Measurements from ENCODE around the gene PIP4K2A.

The PIP4K2A gene

DNA sequence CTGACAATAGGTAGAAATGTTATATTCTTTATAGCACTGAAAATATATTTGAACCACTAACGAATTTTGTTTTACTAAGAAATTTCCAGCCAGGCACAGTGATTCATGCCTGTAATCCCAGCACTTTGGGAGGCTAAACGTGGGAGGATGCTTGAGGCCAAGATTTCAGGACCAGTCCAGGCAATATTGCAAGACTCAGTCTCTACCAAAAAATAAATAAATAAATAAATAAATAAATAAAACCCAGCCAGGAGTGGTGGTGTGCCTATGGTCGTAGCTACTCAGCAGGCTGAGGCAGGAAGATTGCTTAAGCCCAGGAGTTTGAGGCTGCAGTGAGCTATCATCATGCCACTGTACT, 39.8 kb downstream of the PIP4K2A start:
- H3K9ac ChIP-seq, result no peak overlapping the region
- H3K36me3 ChIP-seq, result peaks cover 0 to 15% (median 0%) of the 10 kb centered on the region in 11 experiments; a peak in 2 of 22 replicates
- H3K9me3 ChIP-seq (replicated peaks in 1 of 11), result peaks cover 0 to 6% (median 0%) of the 10 kb centered on the region in 11 experiments; a peak in 2 of 22 replicates
- no peak overlapping the region for H3K4me2 ChIP-seq
- no peaks in the 10 kb centered on the region for H3K27me3 ChIP-seq
- H3K27ac ChIP-seq, result no peak overlapping the region
- H3K4me3 ChIP-seq, result no peak overlapping the region
- peaks cover 34 to 100% (median 71%) of the 10 kb centered on the region in 11 experiments; a peak in 21 of 22 replicates for H4K20me1 ChIP-seq
- TF ChIP-seq Cebpa-rat (IDR thresholded peaks at IDR 0.05), result no peak
- peaks cover 0 to 16% (median 0%) of the 10 kb centered on the region in 10 experiments; a peak in 7 of 20 replicates for H3K4me1 ChIP-seq

DNA sequence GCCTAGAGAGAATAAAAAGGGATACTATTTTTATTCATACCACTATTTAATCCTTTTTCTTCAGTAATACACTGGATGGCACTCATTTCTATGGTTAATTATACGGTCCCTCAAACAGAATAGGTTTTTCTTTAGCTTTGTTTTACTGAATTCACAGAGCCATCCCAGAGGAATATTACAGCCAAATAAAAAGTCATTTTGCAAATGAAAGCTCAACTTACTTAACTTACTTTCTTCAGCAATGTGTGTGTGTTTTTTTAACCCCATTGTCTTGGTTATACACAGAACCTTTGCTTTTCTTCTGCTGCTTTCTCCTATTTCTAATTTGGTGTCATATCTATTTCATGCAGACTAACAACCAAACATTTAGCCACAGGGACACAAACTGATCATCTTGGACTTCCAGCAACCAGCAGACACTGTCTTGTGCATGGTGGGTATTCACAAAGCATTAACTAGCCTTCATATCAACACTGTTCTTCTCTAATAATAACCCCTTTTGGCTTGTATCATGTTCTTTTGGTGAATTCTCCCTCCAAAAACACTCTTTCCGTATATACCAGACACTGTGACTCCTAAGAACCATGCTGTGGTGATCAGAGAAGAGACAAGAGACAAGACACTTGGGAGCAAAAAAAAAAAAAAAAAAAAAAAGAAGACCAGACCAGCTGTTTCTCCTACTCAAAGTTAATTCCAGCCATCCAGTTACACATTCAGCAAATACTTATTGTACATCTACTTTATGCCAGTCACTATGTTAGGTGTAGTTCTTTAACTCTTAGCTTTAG, 40.4 kb downstream of the PIP4K2A start:
- Histone ChIP-seq H3K9me3 (replicated peaks in 1 of 11) (0 out of 22 replicates have a peak, but pooled peaks cover 0 to 6% (median 0%) of the 10 kb centered on the region in 11 experiments), H3K4me3 (no peak overlapping the region), H3K36me3 (peaks cover 0 to 14% (median 0%) of the 10 kb centered on the region in 11 experiments; a peak in 2 of 22 replicates), H3K27me3 (no peaks in the 10 kb centered on the region), H3K4me2 (no peak overlapping the region), H3K27ac (no peak overlapping the region), H4K20me1 (peaks cover 34 to 100% (median 77%) of the 10 kb centered on the region in 11 experiments; a peak in 21 of 22 replicates), H3K9ac (no peak overlapping the region), H3K4me1 (peaks cover 0 to 22% (median 0%) of the 10 kb centered on the region in 10 experiments; a peak in 7 of 20 replicates)
- TF ChIP-seq Cebpa-rat (IDR thresholded peaks at IDR 0.05), result no peak

DNA sequence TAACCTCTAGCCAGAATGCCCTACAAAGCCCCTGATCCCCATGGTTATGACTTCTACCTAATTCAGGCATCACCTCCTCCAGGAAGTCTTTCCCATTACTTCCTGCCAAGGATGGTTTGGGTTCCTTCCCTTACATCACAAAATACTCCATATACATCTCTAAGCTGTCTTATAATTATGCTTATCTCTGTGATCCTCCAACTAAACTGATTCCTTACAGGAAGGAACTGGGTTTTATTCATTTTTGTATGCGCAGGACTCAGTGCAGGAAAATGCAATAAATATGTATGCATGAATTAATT, 41.3 kb downstream of the PIP4K2A start:
- peaks cover 34 to 100% (median 78%) of the 10 kb centered on the region in 11 experiments; a peak in 21 of 22 replicates for H4K20me1 ChIP-seq
- H3K4me2 ChIP-seq, result peak overlapping the region in 1 of 11 experiments; percentile 20; a peak in 2 of 22 replicates
- no peak overlapping the region for H3K4me3 ChIP-seq
- no peak overlapping the region for H3K9ac ChIP-seq
- H3K27ac ChIP-seq, result no peak overlapping the region
- H3K9me3 ChIP-seq (replicated peaks in 1 of 11), result no peaks in the 10 kb centered on the region
- no peaks in the 10 kb centered on the region for H3K27me3 ChIP-seq
- peaks cover 0 to 31% (median 0%) of the 10 kb centered on the region in 10 experiments; a peak in 9 of 20 replicates for H3K4me1 ChIP-seq
- no peak for TF ChIP-seq Cebpa-rat (IDR thresholded peaks at IDR 0.05)
- peaks cover 0 to 9% (median 0%) of the 10 kb centered on the region in 11 experiments; a peak in 1 of 22 replicates for H3K36me3 ChIP-seq

DNA sequence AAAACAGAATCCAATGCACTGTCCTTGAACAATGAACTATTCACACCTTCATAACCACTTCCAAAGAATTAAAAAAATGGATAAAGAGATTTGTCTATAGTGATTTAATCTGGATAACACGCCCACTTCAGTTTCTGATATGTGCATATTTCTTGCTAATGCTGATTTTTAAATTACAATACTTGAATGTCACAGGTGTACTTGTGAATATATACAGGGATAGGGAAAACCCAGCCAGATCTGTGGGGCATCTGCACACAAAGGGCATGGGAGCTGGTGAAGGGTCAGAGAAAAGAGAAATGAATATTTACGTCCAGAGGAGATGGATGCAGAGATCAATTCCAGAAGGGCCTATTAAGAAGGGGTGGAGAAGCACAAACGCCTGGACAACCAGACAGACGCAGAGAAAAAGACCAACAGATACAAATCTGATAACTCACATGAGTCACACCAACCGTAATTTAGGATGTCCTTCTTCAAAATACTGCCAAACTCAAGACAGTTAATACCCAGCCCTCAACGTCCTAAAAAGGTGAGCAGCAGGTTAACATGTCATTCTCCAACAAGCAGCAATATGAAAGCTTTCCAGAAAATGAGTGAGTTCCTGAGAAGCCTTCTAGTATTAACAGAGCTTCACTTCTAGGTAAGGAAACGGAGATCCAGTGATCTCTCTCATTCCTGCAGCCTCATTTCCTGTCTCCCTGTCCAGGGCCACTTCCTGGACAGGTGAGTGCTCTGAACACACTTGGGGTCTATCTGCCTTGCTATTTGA, 41.9 kb downstream of the PIP4K2A start:
- H4K20me1 ChIP-seq, result peaks cover 31 to 100% (median 78%) of the 10 kb centered on the region in 11 experiments; a peak in 21 of 22 replicates
- H3K4me1 ChIP-seq, result peaks cover 0 to 36% (median 2%) of the 10 kb centered on the region in 10 experiments; a peak in 10 of 20 replicates

DNA sequence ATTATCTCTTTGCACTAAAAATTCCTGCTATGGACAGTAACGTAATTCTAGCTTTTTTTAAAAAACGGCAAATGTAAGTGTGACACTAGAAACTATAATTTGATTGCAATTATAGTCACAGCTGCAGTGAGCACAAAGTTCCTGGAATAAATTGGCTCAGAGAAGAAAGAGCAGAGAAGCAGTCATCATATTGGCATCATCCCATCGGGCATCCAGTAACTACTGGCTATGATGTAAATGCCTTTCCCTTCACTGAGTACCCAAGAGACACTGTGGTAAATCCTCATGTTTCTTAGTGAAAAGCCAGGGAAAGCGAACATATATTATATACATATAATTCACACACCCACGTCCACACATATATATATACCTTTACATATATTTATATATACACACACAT, 43.6 kb downstream of the PIP4K2A start:
- no peak overlapping the region for H3K9ac ChIP-seq
- H4K20me1 ChIP-seq, result peaks cover 42 to 100% (median 77%) of the 10 kb centered on the region in 11 experiments
- no peaks in the 10 kb centered on the region for H3K27me3 ChIP-seq
- peaks cover 0 to 4% (median 0%) of the 10 kb centered on the region in 11 experiments; a peak in 1 of 22 replicates for H3K36me3 ChIP-seq
- no peaks in the 10 kb centered on the region for H3K9me3 ChIP-seq (replicated peaks in 1 of 11)
- H3K4me2 ChIP-seq, result no peak overlapping the region
- no peak overlapping the region for H3K27ac ChIP-seq
- no peak overlapping the region for H3K4me3 ChIP-seq
- peaks cover 15 to 48% (median 18%) of the 10 kb centered on the region in 10 experiments for H3K4me1 ChIP-seq
- TF ChIP-seq Cebpa-rat (IDR thresholded peaks at IDR 0.05), result no peak

More for the DNA sequence above, 41.9 kb downstream of the PIP4K2A start:
- Histone ChIP-seq H3K27ac (no peak overlapping the region), H3K4me3 (no peak overlapping the region), H3K27me3 (no peaks in the 10 kb centered on the region), H3K9me3 (replicated peaks in 1 of 11) (no peaks in the 10 kb centered on the region), H3K36me3 (peaks cover 0 to 9% (median 0%) of the 10 kb centered on the region in 11 experiments; a peak in 1 of 22 replicates), H3K9ac (no peak overlapping the region), H3K4me2 (peak overlapping the region in 1 of 11 experiments; percentile 20; a peak in 2 of 22 replicates)
- TF ChIP-seq Cebpa-rat (IDR thresholded peaks at IDR 0.05), result no peak

DNA sequence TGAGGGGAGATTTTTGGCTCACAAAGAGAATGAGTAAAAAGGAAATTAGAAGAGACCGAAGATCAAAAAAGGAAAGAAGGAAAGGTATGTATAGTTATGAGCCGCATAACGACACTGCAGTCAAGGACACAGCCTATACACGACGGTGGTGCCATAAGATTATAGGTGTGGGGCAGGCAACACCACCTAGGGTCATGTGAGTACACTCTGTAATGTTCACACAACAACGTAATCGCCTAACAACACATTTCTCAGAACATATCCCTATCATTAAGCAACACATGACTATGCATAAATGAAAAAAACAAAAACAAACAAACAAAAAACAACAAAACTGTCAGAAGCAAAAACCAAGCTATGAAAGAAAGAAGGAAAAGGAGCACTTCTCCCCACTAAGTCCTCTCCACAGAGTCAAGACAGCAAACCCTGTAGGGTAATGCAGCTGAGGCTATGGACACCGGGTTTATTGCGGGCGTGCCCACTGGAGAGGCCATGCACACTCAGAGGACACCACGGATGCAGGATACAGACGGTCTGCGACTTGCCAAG, 45.1 kb downstream of the PIP4K2A start:
- Histone ChIP-seq H3K9me3 (replicated peaks in 1 of 11) (no peaks in the 10 kb centered on the region), H3K4me2 (0 out of 22 replicates have a peak overlapping the region, but pooled peaks of 2 of the 11 experiments have one; percentile 8 to 12), H3K4me3 (no peak overlapping the region), H3K27me3 (no peaks in the 10 kb centered on the region), H3K27ac (no peak overlapping the region), H3K36me3 (peaks cover 0 to 4% (median 0%) of the 10 kb centered on the region in 11 experiments; a peak in 1 of 22 replicates), H3K4me1 (peaks cover 15 to 49% (median 19%) of the 10 kb centered on the region in 10 experiments), H4K20me1 (peaks cover 42 to 100% (median 72%) of the 10 kb centered on the region in 11 experiments), H3K9ac (no peak overlapping the region)
- TF ChIP-seq Cebpa-rat (IDR thresholded peaks at IDR 0.05), result no peak

DNA sequence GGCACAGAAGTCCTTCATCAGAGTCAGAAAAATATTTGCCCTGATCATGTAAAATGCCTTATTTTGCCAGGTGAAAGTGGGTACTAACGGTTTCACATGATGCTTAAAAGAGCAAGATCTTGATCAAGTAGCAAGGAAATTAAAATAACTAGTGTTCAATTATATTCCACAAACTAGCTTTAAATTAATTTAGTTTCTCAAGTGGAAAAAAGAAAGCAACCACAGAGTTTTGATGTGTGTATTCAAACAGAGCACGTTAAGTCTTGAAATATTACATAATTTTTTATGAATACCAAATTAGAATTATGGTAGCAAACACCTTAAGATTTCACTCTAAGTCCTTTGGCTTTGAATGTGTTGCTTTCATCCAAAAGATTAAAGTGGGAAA, 47.3 kb downstream of the PIP4K2A start:
- peaks cover 0 to 4% (median 0%) of the 10 kb centered on the region in 11 experiments; a peak in 1 of 22 replicates for H3K36me3 ChIP-seq
- H3K9ac ChIP-seq, result peak overlapping the region in 1 of 11 experiments; percentile 20; a peak in 1 of 22 replicates
- H3K9me3 ChIP-seq (replicated peaks in 1 of 11), result no peaks in the 10 kb centered on the region
- H3K4me2 ChIP-seq, result peak overlapping the region; percentile 49 to 72 (median 67); a peak in 19 of 22 replicates
- H4K20me1 ChIP-seq, result peaks cover 30 to 97% (median 58%) of the 10 kb centered on the region in 11 experiments; a peak in 21 of 22 replicates
- TF ChIP-seq Cebpa-rat (IDR thresholded peaks at IDR 0.05), result no peak
- H3K27me3 ChIP-seq, result no peaks in the 10 kb centered on the region
- no peak overlapping the region for H3K4me3 ChIP-seq
- H3K4me1 ChIP-seq, result peaks cover 10 to 43% (median 18%) of the 10 kb centered on the region in 10 experiments
- no peak overlapping the region for H3K27ac ChIP-seq

DNA sequence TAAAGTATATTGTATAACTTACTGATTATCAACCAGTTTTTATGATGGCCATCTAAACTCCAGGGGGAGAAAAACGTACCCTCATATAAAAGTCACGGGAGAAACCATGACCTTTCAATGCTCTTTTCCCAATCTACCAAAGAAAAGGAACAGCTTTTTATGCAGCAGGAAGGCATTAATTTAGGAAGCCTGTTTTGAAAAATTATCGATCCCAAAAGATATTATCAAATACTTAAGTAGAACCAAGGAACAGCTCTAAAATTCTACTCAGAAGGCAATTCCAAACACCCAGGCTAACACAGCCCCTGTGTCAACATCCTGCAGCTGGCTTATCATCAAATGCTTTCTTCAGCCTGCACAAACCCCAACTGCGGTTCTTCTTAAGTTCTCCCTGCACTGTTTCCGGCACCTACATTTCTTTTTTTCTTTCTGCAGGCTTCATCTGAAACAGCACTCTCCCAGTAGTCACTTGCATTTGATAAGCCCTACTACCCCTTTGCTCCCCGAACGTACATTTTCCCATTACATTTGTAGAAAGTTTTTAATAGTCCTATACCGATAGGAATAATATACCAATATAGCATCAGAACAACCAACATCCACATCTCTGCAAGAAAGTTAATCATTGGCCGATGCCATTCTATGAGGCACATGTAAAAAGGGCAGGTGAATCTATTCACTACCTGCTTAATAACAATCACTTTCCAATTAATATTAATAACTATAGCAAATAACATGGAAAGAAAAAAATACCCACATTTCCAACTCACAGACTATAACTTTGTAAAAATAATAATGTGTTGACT, 47.9 kb downstream of the PIP4K2A start:
- TF ChIP-seq Cebpa-rat (IDR thresholded peaks at IDR 0.05), result no peak
- Histone ChIP-seq H4K20me1 (peaks cover 28 to 97% (median 54%) of the 10 kb centered on the region in 11 experiments; a peak in 21 of 22 replicates), H3K4me2 (peak overlapping the region; percentile 49 to 72 (median 67)), H3K36me3 (peaks cover 0 to 6% (median 0%) of the 10 kb centered on the region in 11 experiments; a peak in 2 of 22 replicates), H3K4me3 (no peak overlapping the region; a peak in 1 of 20 replicates), H3K9ac (peak overlapping the region in 3 of 11 experiments; percentile 20 to 38 (median 32); a peak in 2 of 22 replicates), H3K27ac (peak overlapping the region in 2 of 11 experiments; percentile 35 to 40; a peak in 3 of 22 replicates), H3K4me1 (peaks cover 10 to 43% (median 18%) of the 10 kb centered on the region in 10 experiments), H3K27me3 (no peaks in the 10 kb centered on the region), H3K9me3 (replicated peaks in 1 of 11) (no peaks in the 10 kb centered on the region)

Data from BLaER1 treated with 17β-estradiol and CSF1 and Interleukin-3, amounts not matched to agents 10 nM and 100 nM (cell line).